Activated CD4-positive, alpha-beta T cell treated with anti-CD3 and anti-CD28 coated beads, Interleukin-2, amount 10 ng/mL, durations not matched to agents 7 days and 5 days (primary cell): ENCODE measurements around the gene ADAMTS18. TPM values are rescaled to one million over a fixed set of nuclear protein-coding genes. Genes with fewer than 3 reads are reported as not detected.
A peak's percentile ranks its signal among the peaks of the same experiment; 100 is the strongest.
"Not testable (repeated sequence)": the region's sequence is repeated elsewhere in the genome, so short reads cannot be mapped to it uniquely, and the experiment has no call there.

ENCODE experiments used
- CTCF ChIA-PET: fragments of 350-600 bp; sonication (Branson Sonifier 250); formaldehyde crosslinking; loops from one replicate; lab custom pipeline; 2021; ENCODE audit warnings: antibody characterized with exemption; lab: Charles Lee
- POLR2A ChIA-PET: fragments of 350-600 bp; sonication (Branson Sonifier 250); formaldehyde crosslinking; loops from one replicate; lab custom pipeline; 2021; ENCODE audit warnings: antibody characterized with exemption; lab: Charles Lee
- DNase-seq: peaks from one replicate; pipeline ENCODE4 v3.0.0-alpha.2; 2020
- H3K27ac Mint-ChIP-seq: one replicate; pipeline ENCODE4 v1.8.0; 2021; ENCODE audit warnings: mild to moderate bottlenecking, moderate library complexity, mixed read lengths
- H3K27me3 Mint-ChIP-seq: one replicate; pipeline ENCODE4 v1.8.0; 2021; ENCODE audit warnings: mixed read lengths
- H3K36me3 Mint-ChIP-seq: one replicate; pipeline ENCODE4 v1.8.0; 2021; ENCODE audit warnings: low read depth, mixed read lengths
- H3K4me1 Mint-ChIP-seq: one replicate; pipeline ENCODE4 v1.8.0; 2021; ENCODE audit warnings: mixed read lengths
- H3K4me3 Mint-ChIP-seq: one replicate; pipeline ENCODE4 v1.8.0; 2021; ENCODE audit warnings: mild to moderate bottlenecking, moderate library complexity, mixed read lengths
- H3K9me3 Mint-ChIP-seq: one replicate; pipeline ENCODE4 v1.8.0; 2021; ENCODE audit warnings: mixed read lengths
- total RNA-seq, 2 experiments: library from RNA; stranded (reverse); gene quantifications; one replicate each; pipeline ENCODE4 v1.2.3, GENCODE V29; 2021

The ADAMTS18 gene
- total RNA-seq, 2 experiments from 2014 or later, result not detected

DNA sequence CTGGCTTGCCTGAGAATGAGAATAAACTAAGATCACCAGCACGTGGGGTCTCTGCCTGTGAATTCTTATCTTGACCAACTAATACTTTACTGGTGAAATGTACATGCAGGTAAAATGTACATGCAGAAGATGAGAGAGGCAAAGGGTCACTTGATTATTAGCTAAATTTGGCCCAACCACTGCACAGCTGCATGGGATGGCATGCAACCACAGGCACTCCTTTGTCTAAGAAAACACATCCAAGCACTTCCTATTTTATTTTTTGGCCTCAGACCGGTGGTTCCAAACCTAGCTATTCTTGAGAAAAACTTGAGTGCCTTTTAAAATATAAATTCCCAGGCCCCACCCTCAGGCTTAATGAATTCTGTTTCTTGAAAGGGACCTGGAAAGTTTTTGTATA is 157.7 kb downstream of the ADAMTS18 start:
- Mint-ChIP-seq H3K4me3 (no peak overlapping the region), H3K9me3 (no peaks in the 10 kb centered on the region), H3K27me3 (peaks cover 11% of the 10 kb centered on the region), H3K36me3 (no peaks in the 10 kb centered on the region), H3K4me1 (no peaks in the 10 kb centered on the region), H3K27ac (no peak overlapping the region)
- CTCF ChIA-PET, result no interaction called here
- POLR2A ChIA-PET, result no interaction called here
- DNase-seq, result no peak

DNA sequence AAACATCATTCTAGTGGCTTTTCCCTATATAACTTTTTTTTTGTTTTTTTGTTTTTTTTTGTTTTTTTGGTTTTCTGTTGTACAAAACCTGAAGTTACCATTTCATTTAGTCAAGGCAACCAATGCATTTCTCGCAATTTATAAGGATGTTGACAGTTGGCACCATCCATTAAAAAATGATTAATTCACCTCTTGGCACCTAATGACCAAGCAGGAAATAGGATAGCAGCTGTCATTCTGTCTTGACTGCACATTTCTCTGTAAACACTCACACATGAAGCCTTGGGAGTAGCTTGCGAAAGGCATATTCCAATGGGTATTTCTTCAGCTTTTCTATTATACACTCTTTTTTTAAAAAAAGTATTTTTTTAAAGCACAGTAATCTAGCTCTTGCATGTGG is 158.2 kb downstream of the ADAMTS18 start:
- ChIA-PET POLR2A (no interaction called here), CTCF (no interaction called here)
- no peaks in the 10 kb centered on the region for H3K4me1 Mint-ChIP-seq
- DNase-seq, result no peak
- no peak overlapping the region for H3K27ac Mint-ChIP-seq
- no peaks in the 10 kb centered on the region for H3K36me3 Mint-ChIP-seq
- H3K4me3 Mint-ChIP-seq, result no peak overlapping the region
- no peaks in the 10 kb centered on the region for H3K9me3 Mint-ChIP-seq
- peaks cover 11% of the 10 kb centered on the region for H3K27me3 Mint-ChIP-seq

DNA sequence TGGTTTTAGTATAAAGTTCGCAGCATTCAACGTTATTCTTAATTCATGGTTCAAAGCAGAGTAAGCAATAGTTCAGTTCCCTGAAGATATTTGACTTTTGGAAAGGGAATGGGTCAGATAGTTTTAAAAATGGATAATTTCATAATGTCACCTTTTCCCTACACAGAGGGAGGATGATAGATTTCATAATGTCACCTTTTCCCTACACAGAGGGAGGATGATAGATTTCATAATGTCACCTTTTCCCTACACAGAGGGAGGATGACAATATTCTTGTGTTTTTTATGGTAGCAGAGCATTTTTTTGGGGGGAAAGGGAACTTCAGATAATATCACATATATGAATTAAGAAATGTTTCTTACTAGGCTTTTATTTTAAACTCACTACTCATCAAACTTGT is 159.5 kb downstream of the ADAMTS18 start:
- H3K4me1 Mint-ChIP-seq, POLR2A ChIA-PET, H3K9me3 Mint-ChIP-seq, H3K4me3 Mint-ChIP-seq, H3K36me3 Mint-ChIP-seq, H3K27ac Mint-ChIP-seq, DNase-seq: not testable (repeated sequence)
- peaks cover 11% of the 10 kb centered on the region for H3K27me3 Mint-ChIP-seq
- CTCF ChIA-PET, result interaction anchor here (0.5 to 1.0 kb wide), 2 partner anchors 66 to 992 kb away, joined by 3 read pairs; no protein-coding TSS in a partner anchor

DNA sequence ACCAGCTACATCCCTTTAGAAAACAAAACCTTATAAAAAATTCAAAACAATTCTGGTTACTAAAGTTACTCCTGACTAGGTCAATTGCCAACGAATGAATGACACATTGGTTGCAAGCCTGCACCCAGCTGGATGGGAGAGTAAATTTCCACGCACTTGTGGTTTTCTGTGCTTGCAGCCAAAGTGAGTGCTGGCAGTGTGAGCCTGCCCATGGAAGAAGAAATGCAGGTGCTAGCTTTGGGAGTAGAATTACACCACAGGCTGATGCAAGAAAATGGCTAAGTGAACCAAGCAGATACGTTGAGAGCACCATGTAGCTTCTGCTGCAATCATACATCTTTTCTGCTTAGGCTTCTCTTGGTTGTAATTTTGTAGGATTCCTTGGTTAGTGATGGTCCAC is 161.0 kb downstream of the ADAMTS18 start:
- no peak overlapping the region for H3K27ac Mint-ChIP-seq
- H3K4me1 Mint-ChIP-seq, result no peaks in the 10 kb centered on the region
- no peak for DNase-seq
- peaks cover 11% of the 10 kb centered on the region for H3K27me3 Mint-ChIP-seq
- H3K36me3 Mint-ChIP-seq, result no peaks in the 10 kb centered on the region
- H3K9me3 Mint-ChIP-seq, result no peaks in the 10 kb centered on the region
- CTCF ChIA-PET, result no interaction called here
- no peak overlapping the region for H3K4me3 Mint-ChIP-seq
- POLR2A ChIA-PET, result no interaction called here

DNA sequence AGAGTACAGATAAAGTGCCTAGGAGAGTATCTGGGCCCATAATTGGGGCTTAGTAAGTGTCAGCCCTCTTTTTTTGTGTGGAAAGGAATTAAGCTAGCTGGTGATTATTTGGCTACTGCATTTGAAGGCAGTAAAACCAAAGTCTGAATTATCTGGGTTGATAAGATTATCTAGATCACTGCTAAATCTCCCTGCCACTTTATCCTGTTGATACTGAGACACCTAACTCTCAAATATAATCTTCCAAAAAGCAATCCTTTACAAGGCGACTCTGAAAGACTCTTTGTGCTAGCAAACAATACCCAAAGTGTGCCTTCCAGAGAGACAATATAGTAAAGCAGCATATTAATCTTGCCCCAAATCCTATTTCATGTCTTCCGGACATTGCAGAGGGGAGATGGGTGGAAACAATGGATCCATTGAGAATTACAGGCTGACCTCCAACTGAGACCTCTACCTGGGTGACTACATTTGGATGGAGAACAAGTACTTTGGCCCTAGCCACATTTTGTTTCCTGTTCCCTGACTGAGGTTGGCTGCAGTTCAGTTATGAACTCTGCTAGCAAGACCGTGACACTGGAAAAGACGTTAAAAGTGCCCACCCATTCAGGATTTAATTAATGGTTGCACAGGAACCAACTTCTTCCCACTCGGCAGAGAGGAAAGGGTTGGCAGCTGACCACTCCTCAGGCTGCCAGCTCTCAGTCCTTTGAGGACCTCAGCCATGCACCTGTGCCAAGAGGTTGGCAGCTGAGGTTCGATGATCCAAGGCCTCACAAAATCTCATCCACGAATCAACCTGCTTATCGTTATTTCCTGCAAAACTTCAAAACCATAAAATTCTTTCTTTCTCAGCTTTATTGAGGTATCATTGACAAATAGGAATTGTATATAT is 163.1 kb downstream of the ADAMTS18 start:
- POLR2A ChIA-PET, result no interaction called here

GRCh38 chr16:77266185-77266584 is 168.6 kb downstream of the ADAMTS18 start:
- not testable (repeated sequence) for DNase-seq, H3K27ac Mint-ChIP-seq

More for the DNA sequence above, 163.1 kb downstream of the ADAMTS18 start:
- no peaks in the 10 kb centered on the region for H3K4me1 Mint-ChIP-seq
- no peak for DNase-seq
- H3K27ac Mint-ChIP-seq, result no peak overlapping the region
- no peaks in the 10 kb centered on the region for H3K9me3 Mint-ChIP-seq
- peaks cover 11% of the 10 kb centered on the region for H3K27me3 Mint-ChIP-seq
- CTCF ChIA-PET, result interaction anchor here (0.6 kb wide), 1 partner anchor 901 kb away, joined by 3 read pairs; no protein-coding TSS in a partner anchor
- no peaks in the 10 kb centered on the region for H3K36me3 Mint-ChIP-seq
- H3K4me3 Mint-ChIP-seq, result no peak overlapping the region

DNA sequence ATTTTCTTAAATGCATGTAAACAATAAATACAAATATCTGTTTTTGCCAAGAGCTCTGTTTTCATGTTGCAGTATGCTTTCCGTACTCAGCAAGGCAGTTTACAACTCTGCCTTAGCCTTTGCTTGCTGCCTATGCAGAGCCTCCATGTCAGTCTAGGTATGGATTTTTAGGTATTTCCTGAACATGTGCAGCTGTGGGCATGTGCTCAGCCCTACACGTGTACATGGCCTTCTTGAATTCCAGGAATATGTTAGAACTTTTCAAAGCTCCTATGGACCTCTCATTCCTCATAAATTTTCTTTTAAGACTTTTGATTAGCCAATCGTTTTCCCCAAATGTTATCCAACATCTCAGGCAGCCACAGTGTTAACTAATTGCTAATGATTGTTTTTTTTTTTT is 171.9 kb downstream of the ADAMTS18 start:
- H3K4me3 Mint-ChIP-seq, result no peak overlapping the region
- DNase-seq, result no peak
- H3K27ac Mint-ChIP-seq, result no peak overlapping the region
- ChIA-PET CTCF (no interaction called here), POLR2A (no interaction called here)
- no peaks in the 10 kb centered on the region for H3K36me3 Mint-ChIP-seq
- H3K4me1 Mint-ChIP-seq, result no peaks in the 10 kb centered on the region
- peaks cover 13% of the 10 kb centered on the region for H3K27me3 Mint-ChIP-seq
- no peaks in the 10 kb centered on the region for H3K9me3 Mint-ChIP-seq

More at GRCh38 chr16:77266185-77266584, 168.6 kb downstream of the ADAMTS18 start:
- H3K9me3 Mint-ChIP-seq, H3K36me3 Mint-ChIP-seq, H3K4me3 Mint-ChIP-seq, H3K4me1 Mint-ChIP-seq, CTCF ChIA-PET, POLR2A ChIA-PET: not testable (repeated sequence)
- H3K27me3 Mint-ChIP-seq, result peaks cover 11% of the 10 kb centered on the region

DNA sequence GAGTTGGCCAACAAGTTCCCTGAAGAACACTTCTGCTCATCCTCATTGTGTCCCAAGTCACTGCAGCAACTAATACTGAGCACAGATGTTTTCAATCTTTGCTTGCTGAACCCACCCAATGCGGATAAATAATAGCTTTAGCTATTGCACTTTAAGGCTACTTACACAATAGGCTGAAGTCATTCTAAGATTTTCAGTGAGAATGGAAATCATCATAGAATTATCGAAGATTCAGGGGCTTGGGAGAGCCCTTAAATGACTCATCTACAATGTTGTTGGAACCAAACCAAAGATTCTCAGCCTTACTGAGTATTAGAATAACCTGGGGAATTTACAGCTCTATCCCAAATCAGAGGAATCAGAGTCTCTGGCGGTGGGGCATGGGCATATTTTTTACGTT is 184.4 kb downstream of the ADAMTS18 start:
- Mint-ChIP-seq H3K4me3 (no peak overlapping the region), H3K27me3 (peaks cover 5% of the 10 kb centered on the region), H3K9me3 (no peaks in the 10 kb centered on the region), H3K36me3 (no peaks in the 10 kb centered on the region), H3K27ac (no peak overlapping the region), H3K4me1 (no peaks in the 10 kb centered on the region)
- ChIA-PET POLR2A (no interaction called here), CTCF (no interaction called here)
- DNase-seq, result no peak

DNA sequence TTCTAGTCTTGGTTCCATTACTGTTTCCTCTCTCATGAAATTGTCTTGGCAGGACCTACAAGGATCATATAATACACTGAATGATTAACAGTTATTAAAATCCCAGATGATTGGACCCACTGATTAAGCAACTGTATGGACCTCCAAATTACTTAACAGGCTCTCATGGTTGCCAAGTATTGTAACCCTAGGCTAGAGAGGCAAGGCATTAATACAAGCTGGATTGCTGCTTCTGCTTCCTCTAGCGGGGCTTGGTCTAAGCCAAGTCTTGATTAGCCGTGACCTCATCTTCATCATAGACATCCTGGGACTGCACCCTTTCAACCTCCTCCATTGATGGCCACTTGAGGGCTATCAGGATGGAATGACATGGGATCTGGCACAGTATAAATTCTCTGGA is 188.7 kb downstream of the ADAMTS18 start:
- POLR2A ChIA-PET, result no interaction called here
- Mint-ChIP-seq H3K27ac (no peak overlapping the region), H3K36me3 (no peaks in the 10 kb centered on the region), H3K27me3 (no peaks in the 10 kb centered on the region), H3K4me1 (no peaks in the 10 kb centered on the region), H3K4me3 (no peak overlapping the region), H3K9me3 (no peaks in the 10 kb centered on the region)
- CTCF ChIA-PET, result no interaction called here
- DNase-seq, result no peak

DNA sequence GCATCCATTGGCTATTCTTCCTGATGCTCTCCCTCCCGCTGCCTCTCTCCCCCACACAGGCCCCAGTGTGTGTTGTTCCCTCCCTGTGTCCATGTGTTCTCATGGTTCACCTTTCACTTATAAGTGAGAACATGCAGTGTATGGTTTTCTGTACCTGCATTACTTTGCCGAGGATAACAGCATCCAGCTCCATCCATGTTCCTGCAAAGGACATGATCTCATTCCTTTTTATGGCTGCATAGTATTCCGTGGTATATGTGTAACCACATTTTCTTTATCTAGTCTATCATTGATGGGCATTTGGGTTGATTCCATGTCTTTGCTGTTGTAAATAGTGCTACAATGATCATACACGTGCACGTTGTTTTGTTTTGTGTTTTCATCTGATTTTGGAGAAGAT is 192.4 kb downstream of the ADAMTS18 start:
- H3K27me3 Mint-ChIP-seq, H3K4me3 Mint-ChIP-seq, POLR2A ChIA-PET, DNase-seq, CTCF ChIA-PET, H3K4me1 Mint-ChIP-seq, H3K27ac Mint-ChIP-seq, H3K36me3 Mint-ChIP-seq, H3K9me3 Mint-ChIP-seq: not testable (repeated sequence)

DNA sequence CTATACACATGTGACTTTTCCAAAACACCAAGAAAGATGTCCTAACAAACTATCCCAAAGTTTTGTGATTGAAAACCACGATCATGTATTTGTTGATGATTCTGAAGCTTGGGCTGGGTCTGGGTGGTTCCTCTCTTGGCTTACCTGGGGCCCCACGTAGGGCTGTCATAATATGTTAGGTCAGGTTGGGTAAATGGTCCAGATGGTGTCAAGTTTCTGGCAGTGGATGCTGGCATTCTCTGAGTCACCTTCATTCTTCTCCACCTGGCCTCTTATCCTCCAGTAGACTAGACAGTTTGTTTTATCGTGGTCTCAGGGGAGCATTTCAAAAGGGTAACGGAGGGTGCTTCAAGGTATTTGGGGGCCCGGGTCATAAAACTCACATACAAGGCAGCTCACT is 196.2 kb downstream of the ADAMTS18 start:
- H3K27me3 Mint-ChIP-seq, result no peaks in the 10 kb centered on the region
- CTCF ChIA-PET, result no interaction called here
- H3K36me3 Mint-ChIP-seq, result no peaks in the 10 kb centered on the region
- DNase-seq, result no peak
- H3K9me3 Mint-ChIP-seq, result no peaks in the 10 kb centered on the region
- no peak overlapping the region for H3K27ac Mint-ChIP-seq
- POLR2A ChIA-PET, result no interaction called here
- H3K4me1 Mint-ChIP-seq, result peaks cover 5% of the 10 kb centered on the region
- H3K4me3 Mint-ChIP-seq, result no peak overlapping the region

GRCh38 chr16:77236063-77236511 is 198.7 kb downstream of the ADAMTS18 start:
- peak; percentile 90 for DNase-seq
- Mint-ChIP-seq H3K27ac (no peak overlapping the region), H3K27me3 (no peaks in the 10 kb centered on the region), H3K4me3 (peak overlapping the region; percentile 10), H3K9me3 (no peaks in the 10 kb centered on the region), H3K36me3 (no peaks in the 10 kb centered on the region), H3K4me1 (peaks cover 5% of the 10 kb centered on the region)
- ChIA-PET POLR2A (no interaction called here), CTCF (interaction anchor here (0.6 to 2.4 kb wide), 5 partner anchors 14 to 546 kb away, joined by 3 to 10 read pairs (median 4); no protein-coding TSS in a partner anchor)

DNA sequence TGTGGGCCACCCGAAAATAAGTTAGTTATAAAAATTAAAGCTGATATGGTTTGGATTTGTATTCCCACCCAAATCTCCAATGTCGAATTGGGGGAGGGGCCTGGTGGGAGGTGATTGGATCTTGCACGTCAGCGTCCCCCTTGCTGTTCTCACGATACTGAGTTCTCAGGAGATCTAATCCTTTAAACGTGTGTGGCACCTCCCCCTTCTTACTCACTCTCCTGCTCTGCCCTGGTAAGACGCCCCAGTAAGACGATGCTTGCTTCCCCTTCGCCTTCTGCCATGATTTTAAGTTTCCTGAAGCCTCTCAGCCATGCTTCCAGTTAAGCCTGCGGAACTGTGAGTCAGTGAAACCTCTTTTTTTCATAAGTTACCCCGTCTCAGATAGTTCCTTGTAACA is 200.2 kb downstream of the ADAMTS18 start:
- Mint-ChIP-seq H3K36me3 (no peaks in the 10 kb centered on the region), H3K4me1 (peaks cover 5% of the 10 kb centered on the region), H3K4me3 (no peak overlapping the region), H3K27me3 (no peaks in the 10 kb centered on the region), H3K9me3 (no peaks in the 10 kb centered on the region), H3K27ac (no peak overlapping the region)
- CTCF ChIA-PET, result interaction anchor here (2.4 kb wide), 1 partner anchor 12 kb away, joined by 10 read pairs; no protein-coding TSS in a partner anchor
- DNase-seq, result no peak
- POLR2A ChIA-PET, result no interaction called here
